Measurements from ENCODE around the gene TMOD2.

The TMOD2 gene

DNA sequence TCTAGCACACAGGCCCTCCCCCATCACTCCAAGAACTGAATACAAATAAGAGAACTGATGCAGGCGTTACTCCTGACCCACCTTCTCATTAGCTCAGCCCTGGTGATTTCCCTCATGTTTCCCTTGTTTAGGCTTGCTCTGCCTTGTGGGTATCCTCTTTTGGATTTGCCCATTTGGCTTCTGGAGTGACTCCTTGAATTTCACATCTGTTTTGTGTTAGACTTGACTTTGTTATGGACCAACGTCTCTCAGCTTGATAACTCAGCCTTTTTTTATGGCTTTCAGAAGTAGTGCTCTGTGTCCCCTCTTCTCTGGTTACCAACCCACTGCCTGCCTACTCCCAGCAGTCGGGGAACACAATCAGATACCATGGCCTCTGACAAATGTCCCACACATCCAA, 66.8 kb downstream of the TMOD2 start:
- DNase-seq (ENCODE audit: low spot score), result no peak

DNA sequence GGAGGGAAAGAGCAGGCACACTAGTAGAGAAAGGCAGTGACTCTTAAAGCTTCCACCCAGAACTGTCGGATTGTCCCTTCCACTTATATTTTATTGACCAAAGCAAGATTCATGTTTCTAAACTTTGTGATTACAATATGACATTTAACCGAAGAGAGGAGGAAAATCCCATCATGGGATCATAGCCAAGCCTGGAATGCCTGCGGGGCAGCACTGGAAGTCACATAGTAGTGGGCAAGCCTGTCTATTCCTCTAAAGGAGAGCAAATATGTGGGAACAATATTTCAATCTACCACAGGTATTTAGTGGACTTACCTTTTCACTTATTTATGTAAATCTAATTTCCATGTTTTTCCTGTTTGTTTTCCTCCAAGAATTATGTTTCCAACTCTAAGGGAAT, 74.3 kb downstream of the TMOD2 start:
- no peak for DNase-seq (ENCODE audit: low spot score)

DNA sequence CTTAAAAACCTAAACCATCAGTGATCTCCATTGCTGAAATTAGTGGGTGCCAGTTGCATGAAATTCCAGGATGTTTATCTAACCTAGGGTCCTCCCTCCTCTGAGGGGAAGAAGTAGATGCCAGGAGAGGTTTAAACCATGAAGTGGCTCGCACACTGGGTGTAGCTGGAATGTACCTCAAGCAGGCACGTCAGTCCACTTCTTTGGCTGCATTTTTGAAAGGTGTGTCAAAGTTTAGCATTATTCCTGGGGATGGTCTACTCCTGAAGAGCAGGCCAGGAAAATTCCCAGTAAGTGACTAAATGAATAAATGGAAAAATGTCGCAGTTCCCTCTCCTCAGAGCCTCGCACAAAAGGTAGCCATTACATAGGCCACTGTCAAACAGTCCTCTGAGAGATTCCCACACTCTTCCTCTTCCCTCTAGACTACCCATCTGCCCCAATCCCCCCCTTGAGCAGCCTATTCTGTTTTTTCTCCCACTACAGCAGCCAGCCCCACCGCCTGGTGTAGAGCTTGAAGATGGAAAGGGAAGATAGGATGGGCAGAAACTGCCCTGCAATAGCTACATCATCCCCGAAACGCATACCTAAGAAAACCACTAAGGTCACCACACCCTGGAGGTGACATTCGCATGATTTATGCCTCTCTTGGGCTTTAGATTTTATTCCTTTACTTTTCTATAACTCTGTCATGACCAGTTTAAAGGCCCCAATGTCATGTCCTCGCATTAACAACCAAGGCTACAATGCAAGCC, 77.4 kb downstream of the TMOD2 start:
- peak; percentile 32 for DNase-seq (ENCODE audit: low spot score)

DNA sequence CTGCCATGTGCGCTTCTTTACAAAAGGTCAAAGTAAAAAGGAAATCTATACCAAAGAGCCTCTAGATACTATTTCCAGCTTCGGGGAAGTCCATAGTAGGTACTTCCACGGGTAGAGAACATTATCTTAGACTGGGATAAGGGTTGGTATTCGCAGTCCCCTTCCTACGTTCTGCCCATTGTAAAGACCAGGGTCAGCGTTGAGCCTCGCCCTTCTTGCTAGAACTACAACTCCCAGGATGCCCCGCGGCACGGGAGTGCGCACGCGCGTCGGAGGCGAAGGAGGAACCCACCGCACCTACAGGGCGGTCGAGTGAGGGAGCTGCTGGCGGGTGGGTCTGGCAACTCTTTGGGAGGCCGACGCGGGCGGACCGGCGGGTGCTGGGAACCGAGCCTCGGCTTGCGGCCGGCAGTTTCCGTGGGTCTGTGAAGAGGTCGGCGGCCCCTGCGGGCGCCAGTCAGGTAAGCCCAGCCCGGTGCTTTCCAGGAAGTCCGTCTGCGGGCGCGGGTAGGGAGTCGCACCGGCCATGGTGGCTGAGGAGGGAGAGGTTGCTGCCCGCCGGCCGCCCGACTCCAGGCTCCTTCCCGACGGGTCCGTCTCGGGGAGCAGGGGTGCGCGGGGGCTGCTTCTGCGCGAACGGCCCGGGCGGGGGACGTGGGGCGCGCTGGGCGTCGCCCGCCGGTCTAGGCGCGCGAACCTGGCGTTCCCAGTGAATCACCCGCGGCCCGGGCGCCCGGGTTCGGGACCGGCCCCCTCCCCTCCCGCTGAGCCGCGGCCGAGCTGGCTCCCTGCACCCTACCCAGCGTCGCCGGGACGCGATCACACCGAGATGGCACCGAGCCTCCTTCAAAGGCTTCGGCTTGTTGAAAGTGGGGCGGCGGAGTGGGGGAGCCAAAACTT, 78.2 kb downstream of the TMOD2 start, which contains the start of gene TMOD3:
Gene TMOD3, plus strand, starts transcription at position 278 of the 900 bp plus-strand sequence. CDS start 33,232 bp downstream, outside the sequence.
- peak; percentile 86 for DNase-seq (ENCODE audit: low spot score)

DNA sequence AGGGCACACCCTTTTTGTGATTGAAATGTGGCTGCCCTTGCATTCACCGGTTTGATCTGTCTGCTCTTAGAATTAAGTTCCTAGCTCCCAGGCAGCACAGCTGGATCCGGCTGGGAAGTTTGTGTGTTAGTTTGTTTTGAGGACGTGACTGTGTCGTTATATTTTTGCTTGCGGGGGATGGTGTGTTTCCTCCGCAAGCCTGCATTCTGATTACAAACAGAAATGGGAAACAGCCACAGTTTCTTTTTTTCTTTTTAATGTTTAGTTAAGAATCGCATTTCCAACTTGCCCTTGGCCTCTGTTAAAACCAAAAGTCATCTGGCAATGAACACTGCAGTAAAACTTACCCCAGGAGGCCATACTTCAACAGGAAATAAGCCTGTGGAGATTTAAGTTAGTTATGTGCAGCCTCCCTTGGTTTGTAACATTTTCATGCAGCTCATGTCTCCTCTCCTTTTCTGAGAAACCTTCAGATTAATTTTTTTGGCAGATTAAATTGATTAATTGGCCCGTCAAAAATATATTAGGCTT, 78.9 kb downstream of the TMOD2 start:
- peak; percentile 21 for DNase-seq (ENCODE audit: low spot score)

DNA sequence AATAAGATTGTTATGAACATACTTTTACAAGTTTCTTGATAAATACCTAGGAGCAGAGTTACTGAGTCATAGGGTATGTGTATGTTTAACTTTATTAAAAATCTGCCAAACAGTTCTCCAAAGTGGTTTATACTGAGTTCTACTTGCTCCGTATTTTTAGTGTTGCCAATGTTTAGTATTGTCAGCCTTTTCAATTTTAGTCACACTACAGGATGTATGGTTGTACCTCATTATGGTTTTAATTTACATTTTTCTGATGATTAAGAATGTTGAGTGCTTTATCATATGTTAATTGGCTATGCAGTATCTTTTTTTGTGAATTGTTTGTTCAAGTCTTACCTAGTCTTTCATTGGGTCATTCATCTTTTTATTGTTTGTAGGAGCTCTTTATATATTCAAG, 82.4 kb downstream of the TMOD2 start:
- no peak for DNase-seq (ENCODE audit: low spot score)

DNA sequence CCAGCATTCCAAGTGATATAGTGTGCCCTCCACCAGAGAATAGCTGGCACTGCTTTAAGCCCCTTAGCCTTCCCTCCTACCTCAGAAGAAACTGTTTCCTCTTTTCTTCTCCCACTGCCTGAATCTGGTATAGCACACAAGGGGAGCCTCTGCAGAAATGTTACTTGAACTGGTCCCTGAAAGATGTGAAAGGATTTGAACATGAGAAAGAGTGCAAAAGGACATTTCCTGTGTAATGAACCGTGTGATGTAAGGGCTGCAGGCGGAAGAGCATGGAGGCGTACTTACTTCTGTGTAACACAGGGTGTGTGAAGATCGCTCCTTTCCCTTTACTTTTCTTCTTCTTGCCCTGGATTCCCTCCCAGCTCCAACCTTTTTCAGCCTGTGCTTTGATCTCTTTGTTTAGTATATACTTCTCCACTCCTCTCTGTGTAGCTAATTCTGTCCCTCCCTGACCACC, 86.4 kb downstream of the TMOD2 start:
- no peak for DNase-seq (ENCODE audit: low spot score)

DNA sequence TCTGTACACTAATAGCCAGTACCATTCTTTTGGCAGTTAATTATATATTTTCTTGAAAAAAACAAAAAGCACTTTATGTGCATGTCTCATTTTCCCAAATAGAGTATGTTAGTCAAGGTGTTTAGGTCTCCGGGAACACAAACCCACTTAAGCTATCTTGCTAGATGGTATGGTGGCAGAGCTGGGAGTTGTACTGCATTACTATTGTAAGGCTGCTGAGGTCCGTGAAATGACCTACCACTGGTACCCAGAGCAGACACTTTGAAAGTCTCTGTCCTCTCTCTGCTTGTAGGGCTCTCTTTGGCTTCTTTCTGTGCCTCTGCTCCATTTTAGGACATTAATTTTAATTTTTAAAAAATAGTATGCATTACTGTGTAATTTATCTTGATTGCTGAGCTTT, 86.9 kb downstream of the TMOD2 start:
- no peak for DNase-seq (ENCODE audit: low spot score)

DNA sequence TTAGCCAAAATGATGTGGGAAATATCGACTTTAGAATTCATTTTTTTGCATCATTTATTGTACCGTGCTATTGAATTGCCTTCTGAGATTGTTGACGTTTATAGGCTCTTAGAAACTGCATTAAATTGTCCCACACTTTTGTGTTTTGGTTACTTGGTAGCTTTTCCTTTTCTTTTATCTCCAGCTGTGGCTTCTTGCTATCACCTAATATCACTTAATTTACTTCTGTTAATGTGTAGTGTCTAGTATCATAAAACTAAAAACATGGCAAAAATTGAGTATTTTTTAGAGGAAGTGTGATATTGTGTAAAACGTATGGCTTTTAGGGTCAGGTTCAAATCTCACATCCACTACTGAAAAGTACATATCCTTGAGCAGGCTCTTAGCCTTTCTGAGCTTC, 89.3 kb downstream of the TMOD2 start:
- no peak for DNase-seq (ENCODE audit: low spot score)

DNA sequence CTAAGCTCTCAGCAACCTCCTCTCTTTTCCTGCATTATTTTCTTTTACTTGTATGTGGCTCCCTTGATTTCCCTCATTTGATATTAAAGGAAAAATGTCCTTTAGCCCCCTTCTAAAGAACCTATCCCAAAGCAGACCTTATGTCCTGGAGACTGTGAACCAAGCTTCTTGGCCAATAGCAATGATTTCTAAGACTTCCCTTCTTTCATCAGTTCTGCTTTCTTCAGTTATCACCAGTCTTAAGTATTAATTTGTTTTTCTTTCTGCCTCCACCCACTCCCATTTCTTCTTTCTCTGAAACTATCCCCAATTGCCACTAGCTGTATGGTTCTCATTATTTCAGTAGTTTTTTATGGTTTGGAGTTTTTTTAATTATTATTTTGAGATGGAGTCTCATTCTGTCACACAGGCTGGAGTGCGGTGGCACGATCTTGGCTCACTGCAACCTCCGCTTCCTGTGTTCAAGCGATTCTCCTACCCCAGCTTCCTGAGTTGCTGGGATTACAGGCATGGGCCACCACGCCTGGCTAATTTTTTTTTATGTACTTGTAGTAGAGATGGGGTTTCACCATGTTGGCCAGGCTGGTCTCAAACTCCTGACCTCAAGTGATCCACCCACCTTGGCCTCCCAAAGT, 90.1 kb downstream of the TMOD2 start:
- DNase-seq (ENCODE audit: low spot score), result no peak

DNA sequence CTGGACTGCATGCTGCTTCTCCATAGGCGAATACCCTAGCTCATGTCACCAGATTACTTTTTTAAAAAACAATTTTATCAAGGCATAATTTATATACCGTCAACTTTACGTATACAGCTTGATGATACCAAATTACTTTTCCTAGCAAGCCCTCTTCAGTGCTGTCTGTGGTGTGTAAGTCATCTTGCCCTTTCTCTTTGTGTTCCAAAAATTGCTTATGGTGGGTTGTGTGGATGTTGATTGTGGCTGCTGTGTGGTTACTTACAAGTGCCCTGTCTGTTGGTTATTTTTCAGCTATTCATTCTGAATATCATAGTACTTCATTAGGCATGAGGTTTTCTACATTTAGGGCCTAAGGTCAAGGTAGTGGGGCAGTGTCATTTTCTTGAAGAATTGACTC, 90.9 kb downstream of the TMOD2 start:
- no peak for DNase-seq (ENCODE audit: low spot score)

DNA sequence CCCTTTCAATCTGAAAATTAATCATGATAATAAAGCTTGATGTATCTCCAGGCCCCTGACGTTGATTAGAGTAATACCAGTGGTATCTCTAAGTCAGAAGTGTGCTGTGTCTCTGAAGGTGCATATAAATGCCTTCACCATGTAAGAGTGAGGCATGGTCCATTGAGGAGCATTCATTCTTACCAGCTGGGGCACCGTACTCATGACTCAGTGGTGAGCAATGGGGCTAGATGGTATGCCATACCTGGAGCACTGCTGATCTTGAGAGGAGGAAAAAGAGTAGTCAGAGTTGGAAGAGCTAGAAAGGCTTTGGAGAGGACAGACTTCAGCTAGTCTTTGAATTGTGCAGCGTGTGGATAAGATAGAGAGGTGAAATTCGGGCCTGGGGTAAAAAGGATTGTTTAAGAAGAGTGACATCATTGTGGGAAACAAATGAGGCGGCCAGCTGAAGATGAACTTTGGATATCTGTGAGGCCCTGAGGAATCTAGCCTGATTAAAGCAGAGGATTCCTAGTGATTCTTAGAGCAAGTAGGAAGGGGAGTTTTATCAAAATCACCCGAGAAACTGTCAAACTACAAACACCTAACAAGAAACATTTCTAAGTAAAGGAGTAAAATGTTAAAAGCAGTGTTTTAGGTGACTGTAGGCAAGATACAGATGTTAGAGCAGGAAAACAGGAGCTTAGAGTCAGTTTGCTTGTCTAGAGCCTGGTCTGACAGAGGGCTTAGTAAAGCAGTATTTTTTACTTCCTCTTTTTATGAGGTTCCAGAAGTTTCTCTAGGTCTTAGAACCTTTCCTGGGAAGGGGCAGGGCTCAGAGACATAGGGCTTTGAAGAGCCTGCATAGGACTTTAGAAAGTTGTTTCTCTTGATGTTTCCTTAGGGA, 91.7 kb downstream of the TMOD2 start:
- peak; percentile 7 for DNase-seq (ENCODE audit: low spot score)

DNA sequence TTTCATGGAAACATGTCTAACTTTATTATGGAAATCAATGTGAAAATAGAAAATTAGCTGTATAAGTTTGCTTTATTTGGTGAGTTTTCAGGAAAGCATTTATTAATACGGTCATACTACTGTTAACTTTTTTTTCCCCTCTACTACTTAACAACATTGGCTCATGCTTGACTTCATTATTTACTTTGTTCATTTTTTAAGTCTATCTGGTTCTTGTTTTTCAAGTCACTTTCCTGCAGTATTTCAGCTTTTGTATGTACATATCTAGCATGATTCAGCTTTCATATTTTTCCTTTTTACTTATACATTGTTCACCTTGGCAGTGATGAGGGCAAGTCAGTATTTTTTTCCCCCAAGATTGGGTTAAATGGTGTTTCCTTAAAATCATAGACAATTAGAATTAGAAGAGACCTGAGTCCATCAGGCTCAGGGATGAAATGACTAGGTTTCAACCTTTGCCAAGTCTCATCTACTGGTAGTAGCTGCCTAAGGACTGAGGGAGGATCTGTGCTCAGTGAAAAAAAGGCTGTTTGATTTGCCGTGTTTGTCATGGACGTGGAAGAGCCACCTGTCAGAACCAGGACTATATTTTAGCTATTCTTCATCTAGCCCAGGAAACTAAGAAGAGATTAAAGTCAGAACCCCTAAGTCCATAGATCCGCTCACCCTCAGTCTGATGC, 93.5 kb downstream of the TMOD2 start:
- DNase-seq (ENCODE audit: low spot score), result no peak

DNA sequence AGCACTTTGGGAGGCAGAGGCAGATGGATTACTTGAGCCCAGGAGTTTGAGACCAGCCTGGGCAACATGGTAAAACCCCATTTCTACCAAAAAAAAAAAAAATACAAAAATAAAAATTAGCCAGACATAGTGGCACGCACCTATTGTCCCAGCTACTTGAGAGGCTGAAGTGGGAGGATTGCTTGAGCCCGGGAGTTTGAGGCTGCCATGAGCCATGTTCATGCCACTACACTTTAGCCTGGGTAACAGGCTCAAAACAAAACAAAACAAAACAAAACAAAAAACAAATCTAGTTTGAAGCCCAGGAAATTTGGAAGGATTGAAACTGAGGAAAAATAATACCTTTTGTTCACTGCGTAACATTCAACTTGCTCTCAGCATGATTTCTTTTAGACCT, 94.7 kb downstream of the TMOD2 start:
- no peak for DNase-seq (ENCODE audit: low spot score)

DNA sequence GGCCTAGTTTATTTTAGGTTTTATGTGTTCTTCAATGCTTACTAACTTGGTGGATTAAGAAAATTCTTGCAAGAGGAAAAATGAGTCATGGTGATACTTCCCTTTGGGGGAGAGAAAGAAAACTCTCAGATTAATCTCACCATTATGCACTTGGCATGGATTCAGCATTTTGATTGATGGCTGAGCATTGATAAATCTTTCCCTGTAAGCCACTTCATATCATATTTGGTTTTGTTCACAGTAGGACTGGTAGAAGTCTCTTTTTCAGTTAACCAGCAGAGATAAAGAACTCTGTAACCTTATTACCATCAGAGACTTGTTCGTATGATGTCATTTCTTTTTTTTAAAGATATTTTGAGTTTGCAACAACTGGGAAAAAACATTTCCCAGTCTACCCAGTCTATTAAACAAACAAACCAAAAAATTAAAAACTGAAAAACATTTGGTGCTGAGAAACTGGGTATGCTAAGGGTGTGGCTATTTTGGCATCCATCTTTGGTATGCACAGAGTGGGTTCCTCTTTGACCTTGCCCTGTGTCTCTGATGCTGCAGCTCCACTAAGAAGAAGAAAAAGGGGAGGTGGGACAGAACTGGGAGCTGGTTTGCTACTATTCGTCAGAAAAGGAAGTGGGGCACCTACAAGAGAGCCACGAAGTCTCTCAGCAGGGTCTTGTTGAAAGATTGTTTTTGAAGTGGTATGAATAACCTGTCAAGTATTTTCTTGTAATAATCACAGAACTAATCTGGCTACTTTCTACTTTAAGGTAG, 95.2 kb downstream of the TMOD2 start:
- peak; percentile 19 for DNase-seq (ENCODE audit: low spot score)

DNA sequence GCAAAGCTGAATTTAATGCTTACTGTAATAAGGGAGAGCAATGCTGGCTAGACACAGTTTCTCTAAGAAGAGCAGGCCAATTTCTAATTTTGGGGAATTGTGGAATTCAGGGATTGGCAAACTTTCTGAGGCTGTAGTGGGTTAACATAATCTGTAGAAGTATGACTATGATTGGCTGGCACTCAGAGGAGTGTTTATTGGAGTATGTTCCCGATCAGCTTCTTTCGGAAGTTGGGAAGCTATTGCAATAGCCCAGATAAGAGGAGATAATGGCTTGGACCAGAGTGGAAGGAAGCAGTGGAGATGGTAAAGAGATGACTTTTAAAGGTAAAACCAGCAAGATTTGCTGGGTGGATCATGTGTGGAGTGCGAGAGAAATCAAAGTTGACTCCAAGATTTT, 97.4 kb downstream of the TMOD2 start:
- no peak for DNase-seq (ENCODE audit: low spot score)

DNA sequence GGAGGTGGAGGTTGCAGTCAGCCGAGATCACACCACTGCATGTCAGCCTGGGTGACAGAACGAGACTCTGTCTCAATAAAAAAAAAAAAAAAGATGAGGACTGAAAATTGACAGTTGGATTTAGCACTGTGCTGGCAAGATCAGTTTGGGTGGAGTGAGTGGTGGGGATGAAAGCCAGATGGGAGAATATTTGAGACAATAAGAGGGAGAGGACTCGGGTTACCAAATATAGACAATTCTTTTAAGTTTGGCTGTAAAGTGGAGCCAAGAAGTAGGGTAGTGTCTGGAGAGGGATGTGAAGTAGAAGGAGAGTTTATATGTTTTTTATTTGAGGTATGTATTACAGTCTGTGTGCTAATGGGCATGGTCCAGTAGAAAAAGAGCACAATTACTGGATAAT, 98.5 kb downstream of the TMOD2 start:
- DNase-seq (ENCODE audit: low spot score), result no peak

DNA sequence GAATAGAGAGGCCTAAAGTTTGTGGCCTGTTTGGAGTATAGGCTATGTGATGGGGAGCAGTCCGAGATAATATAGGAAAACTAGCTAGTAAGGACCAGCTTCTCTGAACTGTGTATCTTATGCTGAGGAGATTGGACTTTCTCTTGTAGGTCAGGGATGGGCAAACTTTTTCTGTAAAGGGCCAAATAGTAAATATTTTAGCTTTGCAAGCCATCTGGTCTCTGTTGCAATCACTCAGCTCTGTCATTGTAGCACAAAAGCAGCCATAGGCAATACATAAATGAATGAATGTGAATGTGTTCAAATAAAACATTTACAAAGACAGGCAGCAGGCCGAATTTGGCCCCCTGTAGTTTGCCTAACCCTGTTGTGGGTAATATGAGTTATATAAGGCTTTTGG, 102.6 kb downstream of the TMOD2 start:
- no peak for DNase-seq (ENCODE audit: low spot score)

DNA sequence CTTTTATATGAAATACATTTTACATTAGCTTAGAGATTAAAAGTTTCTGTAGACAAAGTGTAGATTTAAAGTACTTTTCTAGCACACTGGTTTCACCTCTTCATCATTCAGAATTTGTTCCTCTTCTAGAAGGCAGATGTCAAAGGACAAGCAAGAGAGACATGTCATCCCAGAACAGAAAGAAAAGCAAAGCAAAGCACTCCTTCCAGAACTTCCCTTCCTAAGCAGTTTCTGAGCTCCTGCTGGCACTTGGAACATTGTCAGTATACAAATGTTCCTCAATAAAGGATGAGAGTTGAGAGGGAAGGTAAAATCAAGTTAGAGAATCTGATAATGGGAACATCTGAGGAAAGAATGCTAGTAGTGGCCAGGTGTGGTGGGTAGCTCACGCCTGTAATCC, 104.2 kb downstream of the TMOD2 start:
- DNase-seq (ENCODE audit: low spot score), result no peak

Measured in hepatic stellate cell (primary cell).